22Rv1 (cell line): ENCODE measurements around the gene STON2.
"Not testable (repeated sequence)": the region's sequence is repeated elsewhere in the genome, so short reads cannot be mapped to it uniquely, and the experiment has no call there.

Experiments
- H3K27ac ChIP-seq: fragments of 450-650 bp; 2 replicates; pipeline ENCODE4 v1.5.1; 2017
- ZFX ChIP-seq: fragments of 450-650 bp; IDR thresholded peaks from 2 replicates; pipeline ENCODE4 v1.6.1; 2017; ENCODE audit warnings: antibody characterized with exemption, borderline replicate concordance
- TF ChIP-seq, protein P1 (sequence below): fragments of 450-650 bp; IDR thresholded peaks from 2 replicates; pipeline ENCODE4 v1.5.1; 2017; ENCODE audit warnings: mild to moderate bottlenecking

The STON2 gene

DNA sequence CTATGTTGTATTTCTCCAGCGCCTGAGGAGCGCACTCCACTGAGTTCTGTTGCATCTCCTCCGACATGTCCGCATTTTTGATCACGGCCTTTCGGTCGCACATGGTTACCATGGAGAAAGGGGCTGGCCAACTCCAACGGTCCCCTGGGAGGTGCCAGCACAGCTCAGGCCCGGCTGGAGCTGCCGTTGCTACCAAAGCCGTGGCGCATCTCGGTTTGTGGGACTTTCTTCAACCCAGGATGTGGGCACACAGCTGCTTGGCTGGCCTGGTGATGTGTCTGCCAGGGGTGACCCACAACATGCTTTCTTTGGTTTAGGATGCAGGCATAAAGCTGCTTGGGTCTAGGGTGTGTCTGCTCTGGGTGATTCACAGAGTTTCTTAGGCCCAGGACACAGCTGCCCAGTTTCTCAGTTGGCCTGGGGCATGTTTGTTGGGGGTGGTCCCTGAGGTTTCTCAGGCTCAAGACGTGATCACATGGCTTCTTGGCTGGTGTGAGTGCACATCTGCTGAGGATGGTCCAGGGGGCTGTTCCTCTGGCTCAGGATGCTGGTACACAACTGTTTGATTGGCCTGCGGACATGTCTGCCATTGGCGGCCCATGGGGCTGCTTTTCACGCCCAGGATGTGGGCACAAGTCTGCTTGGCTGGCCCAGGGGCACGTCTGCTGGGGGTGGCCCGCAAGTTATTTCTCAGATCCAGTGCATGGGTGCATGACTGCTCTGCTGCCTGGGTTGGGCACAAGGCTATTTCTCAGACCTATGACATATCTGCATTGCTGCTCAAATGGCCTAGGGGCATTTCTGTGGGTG lies 153.5 kb downstream of the STON2 start:
- TF ChIP-seq, protein P1, sequence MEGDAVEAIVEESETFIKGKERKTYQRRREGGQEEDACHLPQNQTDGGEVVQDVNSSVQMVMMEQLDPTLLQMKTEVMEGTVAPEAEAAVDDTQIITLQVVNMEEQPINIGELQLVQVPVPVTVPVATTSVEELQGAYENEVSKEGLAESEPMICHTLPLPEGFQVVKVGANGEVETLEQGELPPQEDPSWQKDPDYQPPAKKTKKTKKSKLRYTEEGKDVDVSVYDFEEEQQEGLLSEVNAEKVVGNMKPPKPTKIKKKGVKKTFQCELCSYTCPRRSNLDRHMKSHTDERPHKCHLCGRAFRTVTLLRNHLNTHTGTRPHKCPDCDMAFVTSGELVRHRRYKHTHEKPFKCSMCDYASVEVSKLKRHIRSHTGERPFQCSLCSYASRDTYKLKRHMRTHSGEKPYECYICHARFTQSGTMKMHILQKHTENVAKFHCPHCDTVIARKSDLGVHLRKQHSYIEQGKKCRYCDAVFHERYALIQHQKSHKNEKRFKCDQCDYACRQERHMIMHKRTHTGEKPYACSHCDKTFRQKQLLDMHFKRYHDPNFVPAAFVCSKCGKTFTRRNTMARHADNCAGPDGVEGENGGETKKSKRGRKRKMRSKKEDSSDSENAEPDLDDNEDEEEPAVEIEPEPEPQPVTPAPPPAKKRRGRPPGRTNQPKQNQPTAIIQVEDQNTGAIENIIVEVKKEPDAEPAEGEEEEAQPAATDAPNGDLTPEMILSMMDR, result no peak
- TF ChIP-seq ZFX, result no peak
- H3K27ac ChIP-seq, result no peak overlapping the region

DNA sequence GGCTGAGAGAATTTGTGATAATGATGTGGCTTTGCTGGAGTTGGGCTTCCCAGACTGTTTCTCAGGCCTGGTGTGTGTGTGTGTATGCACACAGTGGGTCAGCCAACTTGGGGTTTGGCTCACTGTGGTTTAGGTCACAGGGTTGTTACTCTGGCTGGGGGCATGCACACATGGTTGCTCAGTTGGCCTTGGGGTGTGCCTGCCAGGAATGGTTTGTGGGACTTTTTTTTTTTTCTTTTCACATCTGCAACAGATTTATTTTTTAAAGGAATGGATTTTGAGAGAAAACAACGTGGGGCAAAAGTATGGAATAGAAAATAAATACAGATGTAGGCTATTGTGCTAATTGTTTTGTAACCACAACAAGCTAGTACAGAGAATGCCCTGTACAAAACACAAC lies 154.4 kb downstream of the STON2 start:
- TF ChIP-seq, protein P1, result no peak
- TF ChIP-seq ZFX, result no peak
- H3K27ac ChIP-seq, result no peak overlapping the region

DNA sequence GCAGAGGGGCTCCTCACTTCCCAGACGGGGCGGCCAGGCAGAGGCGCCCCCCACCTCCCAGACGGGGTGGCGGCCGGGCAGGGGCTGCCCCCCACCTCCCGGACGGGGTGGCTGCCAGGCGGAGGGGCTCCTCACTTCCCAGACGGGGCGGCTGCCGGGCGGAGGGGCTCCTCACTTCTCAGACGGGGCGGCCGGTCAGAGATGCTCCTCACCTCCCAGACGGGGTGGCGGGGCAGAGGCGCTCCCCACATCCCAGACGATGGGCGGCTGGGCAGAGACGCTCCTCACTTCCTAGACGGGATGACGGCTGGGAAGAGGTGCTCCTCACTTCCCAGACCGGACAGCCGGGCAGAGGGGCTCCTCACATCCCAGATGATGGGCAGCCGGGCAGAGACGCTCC lies 155.7 kb downstream of the STON2 start:
- not testable (repeated sequence) for H3K27ac ChIP-seq

DNA sequence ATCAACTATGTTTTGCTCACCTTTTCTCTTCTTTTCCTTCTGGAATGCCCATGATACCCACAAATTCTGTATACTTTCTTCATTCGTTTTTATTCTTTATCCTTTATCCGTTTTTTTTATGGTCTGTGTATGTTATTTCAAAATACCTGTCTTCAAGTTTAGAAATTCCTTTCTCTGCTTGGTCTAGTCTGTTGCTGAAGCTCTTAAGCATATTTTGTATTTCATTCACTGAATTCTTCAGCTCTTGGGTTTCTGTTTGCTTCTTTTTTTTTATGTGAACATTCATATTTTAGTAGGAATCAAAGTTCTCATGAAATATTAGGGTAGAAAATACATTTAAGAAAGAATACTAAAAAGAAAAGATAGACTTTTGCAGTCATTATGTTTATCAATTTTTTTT lies 156.6 kb downstream of the STON2 start:
- TF ChIP-seq ZFX, result no peak
- TF ChIP-seq, protein P1, result no peak
- H3K27ac ChIP-seq, result no peak overlapping the region

DNA sequence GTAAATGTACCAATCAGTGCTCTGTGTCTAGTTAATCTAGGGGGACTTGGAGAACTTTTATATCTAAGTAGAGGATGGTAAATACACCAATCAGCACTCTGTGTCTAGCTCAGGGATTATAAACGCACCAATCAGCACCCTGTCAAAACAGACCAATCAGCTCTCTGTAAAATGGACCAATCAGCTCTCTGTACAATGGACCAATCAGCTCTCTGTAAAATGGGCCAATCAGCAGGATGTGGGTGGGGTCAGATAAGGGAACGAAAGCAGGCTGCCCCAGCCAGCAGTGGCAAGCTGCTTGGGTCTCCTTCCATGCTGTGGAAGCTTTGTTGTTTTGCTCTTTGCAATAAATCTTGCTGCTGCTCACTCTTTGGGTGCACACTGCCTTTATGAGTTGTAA lies 163.3 kb downstream of the STON2 start:
- not testable (repeated sequence) for H3K27ac ChIP-seq

DNA sequence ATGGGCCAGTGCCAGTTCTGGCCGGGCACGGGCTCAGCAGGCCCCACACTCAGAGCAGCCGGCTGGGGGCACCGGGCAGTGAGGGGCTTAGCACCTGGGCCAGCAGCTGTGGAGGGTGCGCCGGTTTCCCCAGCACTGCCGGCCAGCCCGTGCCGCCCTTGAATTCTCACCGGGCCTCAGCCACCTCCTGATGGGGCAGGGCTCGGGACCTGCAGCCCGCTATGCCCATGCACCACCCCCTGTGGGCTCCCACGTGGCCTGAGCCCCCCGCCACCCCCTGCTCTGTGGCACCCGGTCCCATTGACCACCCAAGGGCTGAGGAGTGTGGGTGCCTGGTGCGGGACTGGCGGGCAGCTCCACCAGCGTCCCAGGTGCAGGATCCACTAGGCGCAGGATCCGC lies 164.0 kb downstream of the STON2 start:
- TF ChIP-seq, protein P1, result no peak
- TF ChIP-seq ZFX, result no peak
- no peak overlapping the region for H3K27ac ChIP-seq

DNA sequence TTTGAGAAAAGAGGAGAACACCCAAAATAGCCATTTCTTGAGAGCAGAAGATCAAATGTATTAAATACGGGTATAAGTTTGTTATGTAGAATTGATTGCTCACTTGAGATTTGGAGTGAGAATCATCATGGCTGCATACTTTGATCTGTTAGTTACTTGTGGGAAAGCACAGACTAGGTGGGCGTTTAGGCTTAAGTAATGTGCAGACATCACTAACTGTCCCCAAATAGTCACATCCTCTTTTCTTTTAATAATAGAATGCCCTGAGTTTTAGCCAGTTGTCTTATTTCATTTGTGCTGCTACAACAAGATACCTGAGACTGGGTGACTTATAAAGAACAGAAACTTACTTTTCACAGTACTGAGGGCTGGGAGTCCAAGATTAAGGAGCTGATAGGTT lies 165.0 kb downstream of the STON2 start:
- no peak overlapping the region for H3K27ac ChIP-seq
- TF ChIP-seq, protein P1, result no peak
- TF ChIP-seq ZFX, result no peak

DNA sequence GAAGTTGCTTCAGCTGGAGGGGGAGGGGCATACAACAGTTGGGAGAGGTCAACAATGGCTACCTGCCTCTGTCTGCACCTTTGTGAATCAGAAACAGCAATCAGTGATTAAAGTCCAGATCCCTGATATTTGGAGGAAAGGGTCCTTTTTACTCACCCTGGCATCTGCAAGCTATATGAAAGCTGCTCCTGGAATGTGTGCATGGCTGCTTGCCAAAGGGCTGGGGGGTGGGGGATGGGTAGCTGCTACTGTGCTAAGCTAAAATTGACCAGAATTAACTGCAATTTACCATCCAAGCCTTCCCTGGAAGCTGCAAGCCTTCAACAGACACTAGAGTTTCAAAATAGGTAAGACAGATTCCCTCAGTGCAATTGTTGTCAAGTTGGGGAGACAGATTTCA lies 165.8 kb downstream of the STON2 start:
- TF ChIP-seq ZFX, result no peak
- TF ChIP-seq, protein P1, result no peak
- no peak overlapping the region for H3K27ac ChIP-seq
